HepG2 (cell line): ENCODE measurements around the gene VPS4B. TPM values are rescaled to one million over a fixed set of nuclear protein-coding genes. Genes with fewer than 3 reads are reported as not detected.

Source experiments
- ATAC-seq: fragments of 200-7000 bp; cut with Tn5 transposase; 3 replicates; pipeline ENCODE4 v1.9.1; 2020; ENCODE audit warnings: mild to moderate bottlenecking, moderate library complexity
- BruUV-seq: library from RNA; stranded (reverse); fragments of 400-500 nt; replicated peaks from 2 replicates; lab custom pipeline; 2021; lab: Mats Ljungman, UMichigan
- CTCF ChIA-PET: fragments of 300-600 bp; formaldehyde crosslinking; extraction: SDS; loops from one replicate; lab custom pipeline; 2021; ENCODE audit warnings: low total read pairs, inconsistent platforms, low intra/inter-chr PET ratio; lab: Yijun Ruan, JAX
- POLR2A ChIA-PET: fragments of 350-600 bp; sonication (Branson Sonifier 250); formaldehyde crosslinking; loops from one replicate; lab custom pipeline; 2020; ENCODE audit warnings: antibody characterized with exemption, inconsistent platforms; lab: Yijun Ruan, JAX
- DNase-seq: peaks from one replicate; pipeline ENCODE4 v3.0.0-alpha.2; 2015; ENCODE audit warnings: low spot score
- FAIRE-seq: peaks from 3 replicates; lab custom pipeline; 2011; peaks lifted over from hg19 to GRCh38; lab: Jason Lieb, UNC
- H2AFZ ChIP-seq: one replicate; pipeline ENCODE4 v1.6.1; 2011; ENCODE audit warnings: low read length, inconsistent platforms
- H3K27ac ChIP-seq: fragments of 300-600 bp; 3 replicates; pipeline ENCODE4 v1.8.0; 2011; ENCODE audit warnings: mixed run types, mild to moderate bottlenecking, mixed read lengths, low read length, inconsistent platforms; ENCODE audit not compliant: insufficient read depth; ENCODE audit errors: extremely low read length
- H3K27me3 ChIP-seq, 2 experiments: fragments of 200-600 bp in 1 of 2; 2 replicates in 1 of 2; 3 replicates in 1 of 2; pipeline versions ENCODE4 v1.6.0 to v1.8.0; 2011; ENCODE audit warnings: low read length in 2 of 2, mild to moderate bottlenecking in 2 of 2, moderate library complexity in 2 of 2, inconsistent platforms in 1 of 2; ENCODE audit not compliant: insufficient read depth in 2 of 2, control insufficient read depth in 1 of 2
- H3K36me3 ChIP-seq, 2 experiments: fragments of 200-600 bp in 1 of 2; replicated peaks in 1 of 2; 2 replicates in 1 of 2; 3 replicates in 1 of 2; pipeline versions ENCODE4 v1.5.1 to v1.8.0; 2011; ENCODE audit warnings: low read length in 2 of 2, inconsistent platforms in 1 of 2; ENCODE audit not compliant: insufficient read depth in 2 of 2, control insufficient read depth in 1 of 2
- H3K4me1 ChIP-seq: 2 replicates; pipeline ENCODE4 v1.5.1; 2012; ENCODE audit warnings: low read length, inconsistent platforms; ENCODE audit not compliant: insufficient read depth
- H3K4me2 ChIP-seq: 2 replicates; pipeline ENCODE4 v1.6.0; 2011; ENCODE audit warnings: low read depth, low read length, inconsistent platforms
- H3K4me3 ChIP-seq, 3 experiments: fragments of 200-600 bp in 1 of 3; sonication (generic), shearing (Covaris generic) in 1 of 3; replicated peaks in 1 of 3; 2 replicates each; pipeline ENCODE4 v1.5.1; 2011 to 2016; ENCODE audit warnings: low read length in 3 of 3, inconsistent platforms in 2 of 3, low read depth in 2 of 3, mild to moderate bottlenecking in 2 of 3, control low read depth in 1 of 3, mixed read lengths in 1 of 3; ENCODE audit not compliant: insufficient read depth in 1 of 3
- H3K79me2 ChIP-seq: one replicate; pipeline ENCODE4 v1.6.1; 2011; ENCODE audit warnings: low read length, inconsistent platforms; ENCODE audit not compliant: insufficient read depth
- H3K9ac ChIP-seq: 2 replicates; pipeline ENCODE4 v1.6.0; 2011; ENCODE audit warnings: mild to moderate bottlenecking, low read depth, low read length, inconsistent platforms; ENCODE audit not compliant: insufficient read depth
- H3K9me3 ChIP-seq: 2 replicates; pipeline ENCODE4 v1.5.1; 2012; ENCODE audit warnings: mild to moderate bottlenecking, low read length
- H4K20me1 ChIP-seq: 2 replicates; pipeline ENCODE4 v1.6.0; 2011; ENCODE audit warnings: inconsistent platforms, mild to moderate bottlenecking, low read length, moderate library complexity; ENCODE audit not compliant: insufficient read depth
- ARID2 ChIP-seq: sonication (generic); formaldehyde crosslinking; IDR thresholded peaks from 2 replicates; pipeline ENCODE4 v1.8.1; 2022; ENCODE audit warnings: mild to moderate bottlenecking, missing genetic modification reagents, borderline replicate concordance
- BRD4 ChIP-seq: sonication (generic); formaldehyde crosslinking; IDR thresholded peaks from 2 replicates; pipeline ENCODE4 v1.4.0; 2020; ENCODE audit warnings: missing genetic modification reagents
- CBX1 ChIP-seq: IDR thresholded peaks from one replicate; pipeline ENCODE4 v1.6.1; 2016; ENCODE audit warnings: antibody characterized with exemption, low read depth
- KAT7 ChIP-seq: IDR thresholded peaks from 2 replicates; pipeline ENCODE4 v1.6.1; 2018; ENCODE audit warnings: borderline replicate concordance, missing compliant biosample characterization
- KDM5B ChIP-seq: sonication (generic); formaldehyde crosslinking; IDR thresholded peaks from 2 replicates; pipeline ENCODE4 v1.4.0; 2020; ENCODE audit warnings: missing genetic modification reagents, mild to moderate bottlenecking, borderline replicate concordance
- MXD1 ChIP-seq: sonication (generic); formaldehyde crosslinking; IDR thresholded peaks from 2 replicates; pipeline ENCODE4 v1.4.0; 2020; ENCODE audit warnings: mild to moderate bottlenecking, missing genetic modification reagents
- SAP130 ChIP-seq: IDR thresholded peaks from 2 replicates; pipeline ENCODE4 v1.6.1; 2016; ENCODE audit warnings: low read depth
- TRAFD1 ChIP-seq: sonication (generic); formaldehyde crosslinking; IDR thresholded peaks from 2 replicates; pipeline ENCODE4 v1.5.1; 2020; ENCODE audit warnings: missing genetic modification reagents, mild to moderate bottlenecking, borderline replicate concordance
- ZFX ChIP-seq: sonication (generic); formaldehyde crosslinking; IDR thresholded peaks from 2 replicates; pipeline ENCODE4 v1.4.0; 2020; ENCODE audit warnings: mild to moderate bottlenecking, low read depth, missing genetic modification reagents, moderate library complexity
- ZKSCAN1 ChIP-seq: fragments of 150-350 bp; IDR thresholded peaks from 2 replicates; pipeline ENCODE4 v1.6.1; 2014; ENCODE audit warnings: low read length
- ZNF503 ChIP-seq: sonication (generic); formaldehyde crosslinking; IDR thresholded peaks from 2 replicates; pipeline ENCODE4 v1.4.0; 2020; ENCODE audit warnings: missing genetic modification reagents
- ZNF580 ChIP-seq: IDR thresholded peaks from 2 replicates; pipeline ENCODE4 v1.6.1; 2016; ENCODE audit warnings: low read depth, borderline replicate concordance
- ZNF749 ChIP-seq: sonication (generic); formaldehyde crosslinking; IDR thresholded peaks from 2 replicates; pipeline ENCODE4 v1.8.0; 2022; ENCODE audit warnings: mild to moderate bottlenecking, missing genetic modification reagents, moderate library complexity, borderline replicate concordance
- ZNF770 ChIP-seq: sonication (generic); formaldehyde crosslinking; IDR thresholded peaks from 2 replicates; pipeline ENCODE4 v1.5.0; 2020; ENCODE audit warnings: mild to moderate bottlenecking, missing genetic modification reagents
- WGBS: methylation state at CpG from one replicate; pipeline ENCODE4 v1.1.6; 2017; ENCODE audit warnings: low lambda C conversion rate; 5-methylcytosine and 5-hydroxymethylcytosine counted together
- in situ Hi-C: cut with HindIII; loops from 2 replicates; pipeline ENCODE4 v1.10.0; 2017; ENCODE audit warnings: low pct_unique_long_range_greater_than_20kb; ENCODE audit not compliant: extremely low pct_ligation_motif_present
- intact Hi-C: fragments of 100-400 bp; cut with micrococcal nuclease; formaldehyde crosslinking; loops from one replicate; pipeline ENCODE4 v1.10.0; 2022; ENCODE audit not compliant: unreplicated experiment
- polyA plus RNA-seq, 8 experiments: library from polyadenylated mRNA; depleted of rRNA in 3 of 8; stranded (reverse) in 7 of 8; unstranded in 1 of 8; fragments of >200 nt; fragmentation: Illumina TruSeq in 4 of 8; extraction: Trizol in 4 of 8; gene quantifications; 2 replicates each; pipeline versions ENCODE4 v1.2.1 to v1.2.3, GENCODE V29; 2011 to 2016; ENCODE audit warnings: low read depth in 4 of 8, missing spikeins in 1 of 8, mixed read lengths in 1 of 8; ENCODE audit not compliant: insufficient read depth in 1 of 8
- total RNA-seq, 5 experiments: library from RNA; depleted of rRNA; stranded (reverse); fragments of >200 nt; fragmentation: Illumina TruSeq; extraction: Trizol; gene quantifications; 2 replicates each; pipeline ENCODE4 v1.2.3, GENCODE V29; 2016; ENCODE audit warnings: low read depth in 1 of 5

The VPS4B gene
- total and polyA plus RNA-seq, 2 of the 13 experiments (the other 11 are each of a cell fraction or from before 2014, with no cell fraction given), result 12.8 to 25.9 TPM

GRCh38 chr18:63449426-63449825 lies 27.1 kb upstream of the VPS4B start (continued):
- TF ChIP-seq MXD1 (CRISPR knock-in tag) (no peak), ARID2 (CRISPR knock-in tag) (no peak)

- ChIA-PET CTCF (no interaction called here), POLR2A (no interaction called here)
- no peaks in the 10 kb centered on the region for H4K20me1 ChIP-seq
- BruUV-seq, result no TSS peak
- H3K9me3 ChIP-seq, result no peaks in the 10 kb centered on the region
- DNase-seq (no peak), ATAC-seq (no peak), FAIRE-seq (no peak)
- in situ Hi-C loops, result loop anchor here (10.0 kb wide), 1 partner anchor 312 kb away; no protein-coding TSS in a partner anchor
- no peaks in the 10 kb centered on the region for H3K36me3 ChIP-seq
- H3K27me3 ChIP-seq, result no peaks in the 10 kb centered on the region
- no peak overlapping the region for H3K4me3 ChIP-seq
- no peak overlapping the region for H3K27ac ChIP-seq
- no peak overlapping the region for H2AFZ ChIP-seq
- intact Hi-C loops, result no loop called here
- WGBS, result 16% methylated on average over 5 of the region's 5 CpGs
- no peaks in the 10 kb centered on the region for H3K4me1 ChIP-seq
- TF ChIP-seq KAT7 (no peak), SAP130 (CRISPR knock-in tag) (no peak), ZKSCAN1 (no peak), BRD4 (CRISPR knock-in tag) (no peak), CBX1 (no peak), TRAFD1 (no peak), ZNF749 (no peak), ZNF503 (CRISPR knock-in tag) (no peak), ZNF770 (no peak), ZNF580 (no peak), KDM5B (CRISPR knock-in tag) (no peak), ZFX (no peak)
- H3K9ac ChIP-seq, result no peak overlapping the region
- H3K79me2 ChIP-seq, result no peaks in the 10 kb centered on the region
- no peak overlapping the region for H3K4me2 ChIP-seq
Measured at GRCh38 chr18:63447066-63447465, 24.8 kb upstream of the VPS4B start.
